HL-60/S4 (cell line): ENCODE measurements around the gene OCEL1.

Experiments used
- in situ Hi-C: fragments of 300-500 bp; cut with MboI; formaldehyde crosslinking; loops from 2 replicates; pipeline ENCODE4 v1.14.3; 2022; ENCODE audit warnings: low sequenced_read_pairs

The OCEL1 gene

DNA sequence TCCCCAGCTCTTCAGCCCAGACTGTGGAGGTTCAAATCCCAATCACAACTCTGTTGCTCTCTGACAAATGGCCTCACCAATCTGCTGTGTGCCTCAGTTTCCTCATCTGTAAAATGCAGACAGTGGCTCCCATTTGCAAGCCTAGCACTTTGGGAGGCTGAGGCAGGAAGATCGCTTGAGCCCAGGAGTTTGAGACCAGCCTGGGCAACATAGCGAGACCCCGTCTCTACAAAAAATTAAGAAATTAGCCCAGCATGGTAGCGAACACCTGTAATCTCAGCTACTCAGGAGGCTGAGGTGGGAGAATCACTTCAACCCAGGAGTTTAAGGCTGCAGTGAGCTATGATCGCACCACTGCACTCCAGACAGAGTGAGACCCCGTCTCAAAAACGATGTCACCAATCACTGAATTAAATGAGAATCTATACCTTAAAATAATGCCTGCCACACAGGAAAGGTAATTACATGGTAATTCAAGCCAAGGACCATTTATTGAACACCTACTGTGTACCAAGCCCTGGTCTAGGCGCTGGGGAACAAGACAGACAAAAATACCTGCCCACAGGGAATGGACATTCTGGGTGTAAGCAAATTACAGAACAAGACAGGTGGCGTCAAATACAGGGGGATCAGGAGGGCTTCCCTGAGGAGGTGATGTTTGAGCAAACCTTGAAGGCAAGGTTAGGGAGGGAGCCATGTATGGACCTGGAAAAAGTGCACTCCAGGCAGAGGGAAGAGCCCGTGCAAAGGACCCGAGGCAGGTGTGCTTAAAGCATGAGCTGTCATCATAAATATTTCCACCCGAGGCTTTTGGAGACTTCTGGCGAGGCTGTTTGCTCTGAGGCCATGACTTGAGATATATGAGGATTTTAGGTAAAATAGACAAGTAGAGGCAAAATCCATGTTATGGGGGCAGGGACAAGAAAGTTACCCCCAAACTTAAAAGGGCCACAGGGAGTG, 12.0 kb downstream of the OCEL1 start:
- in situ Hi-C loops = no loop called here

- in situ Hi-C loops = no loop called here
Measured at GRCh38 chr19:17240062-17240752, 14.2 kb downstream of the OCEL1 start.

DNA sequence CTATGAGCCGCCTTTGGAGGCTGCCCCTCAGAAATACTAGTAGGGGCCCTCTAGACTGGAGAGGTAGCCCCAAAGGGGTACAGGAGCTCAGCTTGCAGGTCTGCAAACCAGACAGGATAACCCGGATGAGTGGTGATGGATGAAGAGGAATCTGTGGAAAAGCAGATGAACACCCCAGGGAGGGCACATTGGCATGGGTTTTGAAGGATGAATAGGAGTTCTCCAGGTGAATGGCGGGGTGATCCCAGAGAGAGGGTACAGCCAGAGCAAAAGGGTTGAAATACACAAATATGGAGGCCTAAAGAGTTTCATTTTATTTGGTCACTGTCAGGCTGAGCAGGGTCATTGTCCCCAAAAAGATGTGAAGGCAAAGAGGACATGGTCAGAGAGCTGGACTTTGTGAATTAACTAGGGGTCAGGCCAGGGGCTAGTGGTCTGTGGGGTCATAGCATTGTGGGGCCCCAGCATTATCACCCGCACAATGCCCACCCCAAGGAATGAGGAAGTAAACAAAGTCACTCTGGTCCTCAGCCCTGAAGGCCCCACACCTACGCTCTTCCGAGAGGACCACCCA, 14.9 kb downstream of the OCEL1 start:
- in situ Hi-C loops = no loop called here

- in situ Hi-C loops = no loop called here
Measured at GRCh38 chr19:17242431-17243208, 16.6 kb downstream of the OCEL1 start.

DNA sequence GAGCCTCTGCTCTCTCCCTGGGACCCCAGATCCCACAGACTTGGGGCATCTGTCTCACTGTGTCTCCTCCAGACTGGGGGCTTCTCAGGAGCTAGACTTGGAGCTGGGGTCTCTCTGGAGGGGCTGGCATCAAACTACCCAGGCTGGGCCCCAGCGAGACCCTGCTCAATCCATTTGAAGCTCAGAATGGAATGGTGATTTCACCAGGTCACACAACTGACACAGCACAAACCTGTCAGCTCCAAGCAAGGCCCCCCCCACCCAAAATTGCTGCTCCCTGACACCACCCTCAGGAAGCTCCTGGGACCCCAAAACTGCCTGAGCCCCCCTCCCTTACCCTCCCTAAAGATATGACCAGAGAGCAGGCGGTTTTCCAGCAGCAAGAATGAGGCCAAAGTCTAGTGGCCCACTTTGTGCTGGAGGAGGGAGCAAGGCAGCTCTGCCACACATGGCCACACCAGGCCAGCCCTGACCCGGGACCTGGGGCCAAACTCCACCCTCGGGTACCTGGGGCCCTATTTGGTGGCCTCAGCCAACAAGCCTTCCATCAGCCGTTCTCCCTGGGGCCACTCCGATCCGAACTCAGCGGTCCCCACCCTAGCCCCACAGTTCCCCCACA, 17.3 kb downstream of the OCEL1 start:
- in situ Hi-C loops = no loop called here

DNA sequence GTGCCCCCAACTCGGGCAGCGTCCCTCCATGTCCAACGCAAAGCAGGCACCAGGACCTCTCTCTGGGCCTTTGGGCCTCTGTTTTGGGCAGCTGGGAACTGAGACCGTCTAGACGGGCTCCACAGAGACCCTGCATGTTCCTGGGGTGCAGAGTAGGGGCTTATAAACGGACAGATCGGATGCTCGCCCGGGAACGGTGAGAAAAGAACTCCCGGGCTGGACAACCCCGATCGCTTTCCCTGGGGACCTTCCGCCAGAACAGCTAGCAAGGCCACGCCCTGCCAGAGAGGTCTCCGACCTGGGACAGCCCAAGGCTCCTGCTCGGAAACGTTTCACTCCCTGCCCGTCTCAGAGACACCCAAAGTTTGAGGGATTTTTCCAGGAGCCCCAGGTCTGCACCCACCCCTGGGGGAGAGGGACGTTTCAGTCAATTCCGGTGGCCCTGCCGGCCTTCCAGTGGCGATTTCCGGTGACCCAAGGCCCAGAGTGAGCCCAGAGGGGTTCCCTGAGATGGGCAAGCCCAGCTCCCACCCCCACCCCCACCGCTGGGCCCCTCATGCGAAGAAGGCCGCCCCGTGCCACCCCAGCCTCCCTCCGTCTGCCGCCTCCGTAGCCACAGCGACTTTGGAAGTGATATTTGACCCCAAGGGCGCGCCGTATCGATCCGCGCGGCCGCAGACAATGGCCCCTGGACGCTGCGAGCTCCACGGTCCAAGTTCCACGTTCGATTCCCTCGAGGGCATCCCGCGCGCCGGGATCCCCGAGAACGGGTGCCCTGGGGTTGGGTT, 18.0 kb downstream of the OCEL1 start:
- in situ Hi-C loops = no loop called here

- in situ Hi-C loops = no loop called here
Measured at GRCh38 chr19:17244618-17245534, 18.9 kb downstream of the OCEL1 start.

GRCh38 chr19:17245535-17245984, 19.5 kb downstream of the OCEL1 start, which contains the start of gene NR2F6:
TSS of gene NR2F6 (minus strand) at chr19:17245919. CDS start at chr19:17245220, 699 bp downstream.
- in situ Hi-C loops = no loop called here

DNA sequence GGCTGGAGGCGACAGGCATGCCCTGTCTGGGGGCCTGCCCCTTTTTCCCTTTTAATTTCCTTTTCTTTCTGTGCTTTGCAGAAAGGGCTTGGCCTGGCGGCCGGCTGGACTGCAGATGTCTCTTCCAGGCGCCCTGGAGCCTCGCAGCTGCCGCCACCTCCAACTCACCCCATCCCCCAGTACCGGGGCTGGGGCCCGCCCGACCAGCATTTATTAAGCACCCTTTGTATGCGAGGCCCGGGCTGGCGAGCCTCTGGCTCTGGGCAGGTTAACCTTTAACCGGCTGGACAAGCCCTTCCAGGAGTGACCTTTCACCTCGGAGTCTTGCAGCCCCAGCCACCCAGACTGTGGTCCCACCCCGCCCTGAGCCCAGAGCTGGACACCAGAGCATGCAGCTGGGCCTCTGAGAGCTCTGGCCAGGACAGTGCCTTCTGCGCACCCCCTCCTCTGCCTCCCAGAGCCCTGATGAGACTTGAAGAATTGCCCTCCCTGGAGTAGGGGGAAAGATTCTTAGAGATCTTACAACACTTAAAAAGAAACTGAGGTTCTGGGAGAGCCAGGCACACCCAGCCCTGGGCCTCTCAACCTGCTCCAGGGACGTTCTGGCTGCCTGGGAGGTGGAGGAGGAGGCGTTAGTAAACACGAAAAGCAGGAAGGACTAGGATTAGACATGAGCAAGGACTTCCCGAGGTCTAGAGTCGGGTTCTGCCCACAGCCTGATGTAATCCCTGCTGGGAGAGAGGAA, 20.8 kb downstream of the OCEL1 start:
- in situ Hi-C loops = no loop called here

GRCh38 chr19:17248011-17248776, 22.2 kb downstream of the OCEL1 start:
- in situ Hi-C loops = no loop called here

DNA sequence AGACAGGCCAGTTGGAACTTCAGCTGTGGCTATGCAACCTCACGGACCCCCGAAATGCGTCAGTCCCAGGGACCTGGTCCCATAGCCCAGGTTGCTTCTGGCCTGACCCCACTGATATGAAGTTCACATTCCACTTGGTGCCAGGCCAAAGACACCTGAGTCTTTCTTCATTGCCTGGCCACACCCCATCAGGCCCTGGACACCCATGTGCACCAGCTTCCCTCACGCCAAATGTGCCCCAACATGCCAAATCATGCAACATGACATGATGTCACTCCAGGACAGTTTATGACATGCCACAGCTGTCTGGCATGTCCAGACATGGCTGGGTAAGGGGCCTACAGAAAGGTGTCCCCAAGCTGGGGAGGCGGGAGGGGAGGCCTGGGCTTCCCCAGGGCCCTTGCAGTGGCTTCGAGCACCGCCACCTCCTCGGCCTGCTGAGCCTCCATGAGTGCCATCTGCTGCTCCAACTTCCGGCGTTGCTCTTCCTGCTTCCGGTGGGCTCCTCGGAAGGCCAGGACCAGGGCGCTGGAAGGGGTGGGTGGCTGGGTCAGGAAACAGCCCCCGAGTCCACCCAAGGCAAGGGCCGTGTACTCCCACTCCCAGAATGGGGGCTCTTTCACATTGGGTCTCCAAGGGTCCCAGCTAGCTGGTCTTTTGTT, 24.0 kb downstream of the OCEL1 start:
- in situ Hi-C loops = no loop called here

- in situ Hi-C loops = no loop called here
Measured at GRCh38 chr19:17254636-17255035, 28.6 kb downstream of the OCEL1 start.

GRCh38 chr19:17255150-17255621, 29.2 kb downstream of the OCEL1 start:
- in situ Hi-C loops = no loop called here

GRCh38 chr19:17256130-17256529, 30.1 kb downstream of the OCEL1 start:
- in situ Hi-C loops = no loop called here

DNA sequence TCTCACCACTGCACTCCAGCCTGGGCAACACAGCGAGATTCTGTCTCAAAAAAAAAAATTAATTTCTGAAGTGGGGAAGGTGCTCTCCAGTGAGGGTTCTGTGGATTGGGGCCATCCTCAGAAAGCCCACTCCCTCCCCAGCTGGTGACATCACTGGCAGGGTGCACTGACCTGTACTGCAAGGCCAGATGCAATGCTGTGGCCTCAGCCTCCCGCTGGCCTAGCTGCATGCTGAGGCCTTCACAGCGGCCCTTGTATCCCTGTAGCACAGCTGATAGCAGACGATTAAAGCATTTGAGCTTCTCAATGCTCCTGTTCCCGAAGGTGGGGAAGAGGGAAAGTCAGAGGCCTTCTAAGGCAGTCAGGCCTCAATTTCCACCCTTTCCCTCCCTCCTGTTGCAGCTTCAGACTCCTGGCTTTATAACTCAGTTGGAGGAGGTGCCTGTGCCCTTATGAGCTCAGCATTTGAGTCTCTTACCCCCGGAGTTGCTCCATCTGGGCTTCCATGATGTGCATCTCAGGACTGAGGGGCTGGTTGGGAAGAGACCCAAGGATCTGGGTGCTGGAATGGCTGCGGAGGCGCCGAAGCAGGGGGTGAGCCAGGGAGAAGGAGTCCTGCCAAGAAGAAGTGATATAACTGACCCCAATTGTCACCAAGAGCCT, 33.2 kb downstream of the OCEL1 start:
- in situ Hi-C loops = no loop called here

DNA sequence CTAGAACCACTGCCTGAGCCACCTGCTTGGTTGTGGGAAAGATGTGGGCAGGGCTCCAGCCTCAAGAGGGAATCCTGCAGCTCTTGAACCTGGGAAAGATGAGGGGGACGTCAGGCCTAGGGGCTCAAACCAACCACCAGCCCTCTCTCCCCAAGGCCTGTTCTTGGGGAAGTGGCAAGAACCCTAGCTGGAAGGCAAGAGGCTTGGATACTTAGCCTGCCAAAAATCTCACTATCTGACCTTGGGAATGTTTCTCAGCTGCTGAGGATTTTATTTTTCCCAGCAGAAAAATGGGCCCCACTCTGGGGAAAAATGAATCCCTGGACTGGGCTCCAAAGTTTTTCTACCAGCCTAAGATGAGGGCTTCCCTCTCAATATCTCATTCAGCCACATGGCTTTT, 33.9 kb downstream of the OCEL1 start:
- in situ Hi-C loops = no loop called here
